Stimulated activated CD8-positive, alpha-beta memory T cell treated with anti-CD3 and anti-CD28 coated beads, Interleukin-2, amount 100 ng/mL, for 48 hours (primary cell): ENCODE measurements around the gene SPC25.

ENCODE experiments used
- DNase-seq, 2 donors: peaks; one replicate each; pipeline ENCODE4 v3.0.0-alpha.2; 2020; ENCODE audit warnings: low read depth in 2 of 2

Gene SPC25

DNA sequence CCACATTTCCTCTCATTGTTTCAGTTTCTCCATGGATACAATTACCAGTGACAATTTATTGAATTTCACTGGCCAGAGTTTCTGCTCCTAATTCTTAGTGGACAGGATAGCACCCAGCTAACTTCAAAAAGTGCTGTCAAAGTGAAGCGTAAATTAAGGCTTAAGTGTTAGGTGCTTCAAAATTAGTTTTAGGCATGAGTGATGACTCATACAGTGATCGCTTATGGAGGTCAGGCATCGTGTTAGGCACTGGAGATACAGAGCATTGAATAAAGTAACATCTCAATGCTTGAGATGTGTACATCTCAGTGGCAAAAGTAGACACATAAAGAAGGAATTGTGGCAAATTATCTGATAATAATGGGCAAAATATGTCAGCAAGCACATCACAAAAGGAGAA lies 47.0 kb downstream of the SPC25 start:
- DNase-seq, result no peak

GRCh38 chr2:168841445-168841844 lies 48.8 kb downstream of the SPC25 start:
- no peak for DNase-seq

GRCh38 chr2:168835969-168836368 lies 54.3 kb downstream of the SPC25 start:
- DNase-seq, result no peak

DNA sequence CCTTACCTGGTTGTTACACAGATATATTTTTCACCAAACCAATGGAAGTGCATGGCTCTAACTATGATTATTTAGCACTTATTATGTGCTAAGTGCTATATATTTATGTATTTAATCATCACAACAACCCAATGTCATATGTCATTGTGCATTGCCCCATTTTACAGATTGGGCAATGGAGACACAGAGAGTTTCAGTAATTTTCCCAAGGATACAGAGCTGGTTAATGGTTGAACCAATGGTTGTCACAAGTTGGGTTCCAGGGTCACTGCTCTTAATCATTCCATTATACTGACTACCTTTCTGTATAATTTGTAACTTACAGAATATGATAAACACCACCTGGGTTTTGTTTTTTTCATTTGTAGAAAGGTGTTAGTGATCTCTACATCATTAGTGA lies 58.6 kb downstream of the SPC25 start:
- no peak for DNase-seq

DNA sequence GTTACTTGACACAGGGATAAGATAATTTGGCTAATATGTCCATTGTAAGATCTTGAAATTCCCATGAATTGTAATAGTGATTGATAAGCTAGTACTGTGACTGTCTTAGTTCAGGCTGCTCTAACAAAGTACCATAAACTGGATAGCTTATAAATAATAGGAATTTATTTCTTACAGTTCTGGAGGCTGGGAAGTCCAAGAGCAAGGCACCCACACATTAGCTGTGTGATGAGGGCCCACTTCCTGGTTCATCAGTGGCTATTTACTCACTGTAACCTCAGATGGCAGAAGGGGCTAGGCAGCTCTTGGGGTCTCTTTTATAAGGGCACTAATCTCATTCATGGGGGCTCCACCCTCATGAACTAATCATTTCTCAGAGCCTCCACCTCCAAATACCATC lies 59.3 kb downstream of the SPC25 start:
- DNase-seq, result no peak

- DNase-seq, result no peak
Observed at GRCh38 chr2:168825126-168825525, 65.1 kb downstream of the SPC25 start.

GRCh38 chr2:168821992-168822391 lies 68.2 kb downstream of the SPC25 start:
- DNase-seq, result no peak

GRCh38 chr2:168821577-168821976 lies 68.7 kb downstream of the SPC25 start:
- DNase-seq, result no peak
